Endometrial microvascular endothelial cells (primary cell): ENCODE results near the gene TMEM17. TPM values are rescaled to one million over a fixed set of nuclear protein-coding genes. Genes with fewer than 3 reads are reported as not detected.

Source experiments
- in situ Hi-C: cut with HindIII; loops from 2 replicates; pipeline ENCODE4 v1.10.0; 2017; ENCODE audit warnings: low sequenced_read_pairs, low pct_unique_long_range_greater_than_20kb; ENCODE audit errors: inconsistent ontology term
- total RNA-seq: library from RNA; depleted of rRNA; stranded (reverse); fragments of >200 nt; gene quantifications from one replicate; pipeline ENCODE4 v1.2.3, GENCODE V29; 2015; ENCODE audit errors: inconsistent ontology term

TMEM17 gene
- total RNA-seq, 1 donor from 2014 or later: 1.1 TPM

- in situ Hi-C loops: no loop called here
Measured at GRCh38 chr2:62461707-62462106, 44.3 kb downstream of the TMEM17 start.

- in situ Hi-C loops: no loop called here
Measured at GRCh38 chr2:62461017-62461553, 44.9 kb downstream of the TMEM17 start.

- in situ Hi-C loops: no loop called here
Measured at GRCh38 chr2:62460175-62460574, 45.8 kb downstream of the TMEM17 start.

GRCh38 chr2:62459672-62460071 is 46.3 kb downstream of the TMEM17 start:
- in situ Hi-C loops: no loop called here

GRCh38 chr2:62459106-62459505 is 46.9 kb downstream of the TMEM17 start:
- in situ Hi-C loops: no loop called here

- in situ Hi-C loops: no loop called here
Measured at GRCh38 chr2:62458671-62459081, 47.3 kb downstream of the TMEM17 start.

- in situ Hi-C loops: no loop called here
Measured at GRCh38 chr2:62458206-62458641, 47.8 kb downstream of the TMEM17 start.

GRCh38 chr2:62457556-62457955 is 48.4 kb downstream of the TMEM17 start:
- in situ Hi-C loops: no loop called here

GRCh38 chr2:62456721-62457539 is 49.1 kb downstream of the TMEM17 start:
- in situ Hi-C loops: no loop called here

- in situ Hi-C loops: no loop called here
Measured at GRCh38 chr2:62455957-62456692, 49.9 kb downstream of the TMEM17 start.

- in situ Hi-C loops: no loop called here
Measured at GRCh38 chr2:62453955-62454354, 52.0 kb downstream of the TMEM17 start.

- in situ Hi-C loops: no loop called here
Measured at GRCh38 chr2:62452701-62453454, 53.1 kb downstream of the TMEM17 start.

- in situ Hi-C loops: no loop called here
Measured at GRCh38 chr2:62450716-62451191, 55.2 kb downstream of the TMEM17 start.

Other genes starting within 250 kb of the TMEM17 start
- 29.9 TPM for gene EHBP1, start 199.5 kb upstream of the TMEM17 start, total RNA-seq